Activated naive CD4-positive, alpha-beta T cell treated with anti-CD3 and anti-CD28 coated beads, Interleukin-2, amount 50 U/mL, for 24 hours (primary cell): ENCODE data around the gene COL20A1.

ENCODE experiments used
- H3K27ac Mint-ChIP-seq: one replicate; pipeline ENCODE4 v1.8.0; 2021; ENCODE audit warnings: mild to moderate bottlenecking, mixed read lengths
- H3K27me3 Mint-ChIP-seq: one replicate; pipeline ENCODE4 v1.8.0; 2021; ENCODE audit warnings: mixed read lengths
- H3K36me3 Mint-ChIP-seq: one replicate; pipeline ENCODE4 v1.8.0; 2021; ENCODE audit warnings: mixed read lengths
- H3K4me1 Mint-ChIP-seq: one replicate; pipeline ENCODE4 v1.8.0; 2021; ENCODE audit warnings: mixed read lengths
- H3K4me3 Mint-ChIP-seq: one replicate; pipeline ENCODE4 v1.8.0; 2021; ENCODE audit warnings: mild to moderate bottlenecking, mixed read lengths
- H3K9me3 Mint-ChIP-seq: one replicate; pipeline ENCODE4 v1.8.0; 2021; ENCODE audit warnings: mixed read lengths

COL20A1 gene

GRCh38 chr20:63346131-63347080 is 53.4 kb downstream of the COL20A1 start:
- H3K4me1 Mint-ChIP-seq = no peaks in the 10 kb centered on the region
- peaks cover 7% of the 10 kb centered on the region for H3K27me3 Mint-ChIP-seq
- H3K9me3 Mint-ChIP-seq = no peaks in the 10 kb centered on the region
- H3K27ac Mint-ChIP-seq = no peak overlapping the region
- no peaks in the 10 kb centered on the region for H3K36me3 Mint-ChIP-seq
- no peak overlapping the region for H3K4me3 Mint-ChIP-seq

GRCh38 chr20:63347081-63347741 is 54.2 kb downstream of the COL20A1 start:
- Mint-ChIP-seq H3K4me3 (no peak overlapping the region), H3K4me1 (no peaks in the 10 kb centered on the region), H3K9me3 (no peaks in the 10 kb centered on the region), H3K27me3 (peaks cover 2% of the 10 kb centered on the region), H3K27ac (no peak overlapping the region), H3K36me3 (no peaks in the 10 kb centered on the region)

- no peaks in the 10 kb centered on the region for H3K27me3 Mint-ChIP-seq
- H3K4me3 Mint-ChIP-seq = no peak overlapping the region
- no peaks in the 10 kb centered on the region for H3K9me3 Mint-ChIP-seq
- H3K27ac Mint-ChIP-seq = no peak overlapping the region
- no peaks in the 10 kb centered on the region for H3K4me1 Mint-ChIP-seq
- H3K36me3 Mint-ChIP-seq = no peaks in the 10 kb centered on the region
Observed at GRCh38 chr20:63347950-63348827, 55.2 kb downstream of the COL20A1 start.

- Mint-ChIP-seq H3K4me3 (no peak overlapping the region), H3K4me1 (no peaks in the 10 kb centered on the region), H3K27ac (no peak overlapping the region), H3K9me3 (no peaks in the 10 kb centered on the region), H3K27me3 (no peaks in the 10 kb centered on the region), H3K36me3 (no peaks in the 10 kb centered on the region)
Observed at GRCh38 chr20:63348828-63349515, 56.0 kb downstream of the COL20A1 start.

GRCh38 chr20:63349516-63349895 is 56.5 kb downstream of the COL20A1 start:
- Mint-ChIP-seq H3K27ac (no peak overlapping the region), H3K4me1 (no peaks in the 10 kb centered on the region), H3K9me3 (no peaks in the 10 kb centered on the region), H3K36me3 (no peaks in the 10 kb centered on the region), H3K4me3 (no peak overlapping the region), H3K27me3 (no peaks in the 10 kb centered on the region)

- Mint-ChIP-seq H3K27ac (peak overlapping the region; percentile 73), H3K9me3 (no peaks in the 10 kb centered on the region), H3K4me1 (no peaks in the 10 kb centered on the region), H3K36me3 (no peaks in the 10 kb centered on the region), H3K4me3 (peak overlapping the region; percentile 23), H3K27me3 (no peaks in the 10 kb centered on the region)
Observed at GRCh38 chr20:63350196-63350595, 57.2 kb downstream of the COL20A1 start.

GRCh38 chr20:63350597-63351325 is 57.8 kb downstream of the COL20A1 start:
- H3K27me3 Mint-ChIP-seq = no peaks in the 10 kb centered on the region
- peak overlapping the region; percentile 73 for H3K27ac Mint-ChIP-seq
- H3K4me1 Mint-ChIP-seq = no peaks in the 10 kb centered on the region
- H3K4me3 Mint-ChIP-seq = peak overlapping the region; percentile 23
- H3K9me3 Mint-ChIP-seq = no peaks in the 10 kb centered on the region
- H3K36me3 Mint-ChIP-seq = no peaks in the 10 kb centered on the region

- no peaks in the 10 kb centered on the region for H3K36me3 Mint-ChIP-seq
- no peak overlapping the region for H3K4me3 Mint-ChIP-seq
- no peaks in the 10 kb centered on the region for H3K27me3 Mint-ChIP-seq
- H3K27ac Mint-ChIP-seq = no peak overlapping the region
- no peaks in the 10 kb centered on the region for H3K4me1 Mint-ChIP-seq
- no peaks in the 10 kb centered on the region for H3K9me3 Mint-ChIP-seq
Observed at GRCh38 chr20:63351326-63351700, 58.3 kb downstream of the COL20A1 start.

GRCh38 chr20:63351811-63352591 is 59.0 kb downstream of the COL20A1 start:
- H3K9me3 Mint-ChIP-seq = no peaks in the 10 kb centered on the region
- no peaks in the 10 kb centered on the region for H3K27me3 Mint-ChIP-seq
- no peaks in the 10 kb centered on the region for H3K4me1 Mint-ChIP-seq
- no peaks in the 10 kb centered on the region for H3K36me3 Mint-ChIP-seq
- H3K4me3 Mint-ChIP-seq = no peak overlapping the region
- H3K27ac Mint-ChIP-seq = no peak overlapping the region

GRCh38 chr20:63352811-63353221 is 59.8 kb downstream of the COL20A1 start:
- Mint-ChIP-seq H3K9me3 (no peaks in the 10 kb centered on the region), H3K27ac (no peak overlapping the region), H3K4me3 (no peak overlapping the region), H3K36me3 (no peaks in the 10 kb centered on the region), H3K4me1 (no peaks in the 10 kb centered on the region), H3K27me3 (no peaks in the 10 kb centered on the region)

GRCh38 chr20:63354636-63355350 is 61.8 kb downstream of the COL20A1 start:
- peaks cover 4% of the 10 kb centered on the region for H3K27me3 Mint-ChIP-seq
- H3K4me3 Mint-ChIP-seq = no peak overlapping the region
- H3K36me3 Mint-ChIP-seq = no peaks in the 10 kb centered on the region
- no peaks in the 10 kb centered on the region for H3K4me1 Mint-ChIP-seq
- no peak overlapping the region for H3K27ac Mint-ChIP-seq
- H3K9me3 Mint-ChIP-seq = no peaks in the 10 kb centered on the region

- Mint-ChIP-seq H3K27ac (no peak overlapping the region), H3K9me3 (no peaks in the 10 kb centered on the region), H3K36me3 (no peaks in the 10 kb centered on the region), H3K27me3 (peaks cover 4% of the 10 kb centered on the region), H3K4me1 (no peaks in the 10 kb centered on the region), H3K4me3 (no peak overlapping the region)
Observed at GRCh38 chr20:63355781-63356295, 62.9 kb downstream of the COL20A1 start.

- Mint-ChIP-seq H3K27me3 (peaks cover 4% of the 10 kb centered on the region), H3K4me1 (no peaks in the 10 kb centered on the region), H3K36me3 (no peaks in the 10 kb centered on the region), H3K4me3 (no peak overlapping the region), H3K27ac (peak overlapping the region; percentile 55), H3K9me3 (no peaks in the 10 kb centered on the region)
Observed at GRCh38 chr20:63356511-63356910, 63.5 kb downstream of the COL20A1 start.
